Osteoblast (primary cell): ENCODE measurements around the gene PRXL2B. TPM values are rescaled to one million over a fixed set of nuclear protein-coding genes. Genes with fewer than 3 reads are reported as not detected.

Experiments
- DNase-seq: peaks from one replicate; pipeline ENCODE4 v3.0.0; 2011; ENCODE audit warnings: low spot score, mixed read lengths; ENCODE audit not compliant: insufficient read length; ENCODE audit errors: missing footprints
- H2AFZ ChIP-seq: 2 replicates; pipeline ENCODE4 v1.6.0; 2011; ENCODE audit warnings: mild to moderate bottlenecking, low read length
- H3K27ac ChIP-seq: 2 replicates; pipeline ENCODE4 v1.5.1; 2011; ENCODE audit warnings: mild to moderate bottlenecking, low read depth, low read length, moderate library complexity
- H3K27me3 ChIP-seq: 2 replicates; pipeline ENCODE4 v1.6.0; 2012; ENCODE audit warnings: mild to moderate bottlenecking, control low read depth, inconsistent platforms, low read length, moderate library complexity; ENCODE audit not compliant: insufficient read depth
- H3K36me3 ChIP-seq: 2 replicates; pipeline ENCODE4 v1.5.1; 2011; ENCODE audit warnings: mild to moderate bottlenecking, low read length, control low read depth, moderate library complexity; ENCODE audit not compliant: insufficient read depth
- H3K4me1 ChIP-seq: 2 replicates; pipeline ENCODE4 v1.5.1; 2011; ENCODE audit warnings: mild to moderate bottlenecking, low read length, control low read depth, moderate library complexity; ENCODE audit not compliant: insufficient read depth
- H3K4me2 ChIP-seq: 2 replicates; pipeline ENCODE4 v1.6.0; 2011; ENCODE audit warnings: mild to moderate bottlenecking, low read length; ENCODE audit not compliant: insufficient read depth
- H3K4me3 ChIP-seq: fragments of 200-600 bp; sonication (generic); 3 replicates; pipeline ENCODE4 v1.5.1; 2012; ENCODE audit warnings: mild to moderate bottlenecking, low read length, inconsistent platforms; ENCODE audit not compliant: insufficient read depth
- H3K79me2 ChIP-seq: 2 replicates; pipeline ENCODE4 v1.6.0; 2012; ENCODE audit warnings: mild to moderate bottlenecking, low read length, control low read depth, inconsistent platforms; ENCODE audit not compliant: insufficient read depth
- H3K9me3 ChIP-seq: 2 replicates; pipeline ENCODE4 v1.5.1; 2011; ENCODE audit warnings: low read depth, low read length, control low read depth
- H4K20me1 ChIP-seq: 2 replicates; pipeline ENCODE4 v1.6.0; 2012; ENCODE audit warnings: mild to moderate bottlenecking, low read length, control low read depth; ENCODE audit not compliant: insufficient read depth
- CTCF ChIP-seq: IDR thresholded peaks from 2 replicates; pipeline ENCODE4 v1.5.1; 2011; ENCODE audit warnings: mild to moderate bottlenecking, low read depth, low read length, moderate library complexity; ENCODE audit errors: extremely low read depth
- total RNA-seq: library from RNA; depleted of rRNA; stranded (reverse); fragments of >200 nt; gene quantifications from 2 replicates; pipeline ENCODE4 v1.2.3, GENCODE V29; 2012

The PRXL2B gene
- total RNA-seq, 1 donor: 8.0 TPM

- Histone ChIP-seq H3K27ac (no peak overlapping the region), H3K79me2 (peaks cover 8% of the 10 kb centered on the region), H3K4me1 (peaks cover 6% of the 10 kb centered on the region), H3K9me3 (no peaks in the 10 kb centered on the region), H3K4me3 (no peak overlapping the region), H4K20me1 (no peaks in the 10 kb centered on the region), H3K36me3 (no peaks in the 10 kb centered on the region), H2AFZ (no peak overlapping the region), H3K4me2 (no peak overlapping the region), H3K27me3 (no peaks in the 10 kb centered on the region)
- peak; percentile 81 for DNase-seq
- TF ChIP-seq CTCF: no peak
These were observed 52.6 kb downstream of the PRXL2B start for GRCh38 chr1:2639203-2639602.

GRCh38 chr1:2639607-2640521, 53.3 kb downstream of the PRXL2B start:
- DNase-seq: peak; percentile 74
- H3K27me3 ChIP-seq: no peaks in the 10 kb centered on the region

GRCh38 chr1:2640626-2641025, 54.0 kb downstream of the PRXL2B start:
- Histone ChIP-seq H4K20me1 (no peaks in the 10 kb centered on the region), H3K9me3 (no peaks in the 10 kb centered on the region), H3K4me3 (no peak overlapping the region), H3K4me1 (peaks cover 6% of the 10 kb centered on the region), H3K27me3 (no peaks in the 10 kb centered on the region), H3K79me2 (peaks cover 8% of the 10 kb centered on the region), H3K4me2 (no peak overlapping the region), H2AFZ (no peak overlapping the region), H3K27ac (no peak overlapping the region), H3K36me3 (no peaks in the 10 kb centered on the region)
- TF ChIP-seq CTCF: no peak
- peak; percentile 83 for DNase-seq

More at GRCh38 chr1:2639607-2640521, 53.3 kb downstream of the PRXL2B start:
- Histone ChIP-seq H3K4me1 (peaks cover 6% of the 10 kb centered on the region), H4K20me1 (no peaks in the 10 kb centered on the region), H3K27ac (no peak overlapping the region), H3K36me3 (no peaks in the 10 kb centered on the region), H3K79me2 (peaks cover 8% of the 10 kb centered on the region), H3K9me3 (no peaks in the 10 kb centered on the region), H3K4me3 (no peak overlapping the region), H3K4me2 (no peak overlapping the region), H2AFZ (no peak overlapping the region)
- no peak for TF ChIP-seq CTCF

Other genes with a start within 250 kb of the PRXL2B start
- 12.4 and 13.4 TPM in 2 replicates for gene MORN1, start 195.2 kb upstream of the PRXL2B start, total RNA-seq
- gene RER1, start 194.9 kb upstream of the PRXL2B start, total RNA-seq: 77.8 and 95.2 TPM in 2 replicates
- gene PEX10, start 174.2 kb upstream of the PRXL2B start, total RNA-seq: 33.9 and 34.7 TPM in 2 replicates
- gene PLCH2, start 110.5 kb upstream of the PRXL2B start, total RNA-seq: under 0.01 TPM in 1 of 2 replicates, not detected in the other
- 15.2 and 18.6 TPM in 2 replicates for gene PANK4, start 60.2 kb upstream of the PRXL2B start, total RNA-seq
- gene HES5, start 56.5 kb upstream of the PRXL2B start, total RNA-seq: not detected in 2 replicates
- 29.2 and 36.6 TPM in 2 replicates for gene TNFRSF14, start 30.4 kb upstream of the PRXL2B start, total RNA-seq
- gene MMEL1, start 46.2 kb downstream of the PRXL2B start, total RNA-seq: under 0.01 TPM in 1 of 2 replicates, not detected in the other
- gene TTC34, start 214.9 kb downstream of the PRXL2B start, total RNA-seq: 0.29 and 0.36 TPM in 2 replicates